Right atrium auricular region (tissue), 2 donors: ENCODE data around the gene EPS8L1. TPM values are rescaled to one million over a fixed set of nuclear protein-coding genes. Genes with fewer than 3 reads are reported as not detected.
"Not testable (repeated sequence)": the region's sequence is repeated elsewhere in the genome, so short reads cannot be mapped to it uniquely, and the experiment has no call there.

Experiments
- DNase-seq: peaks from one replicate; pipeline ENCODE4 v3.0.0-alpha.2; 2019; ENCODE audit warnings: low spot score
- H3K27ac ChIP-seq, 2 donors: fragments of 200-600 bp; sonication (generic); 1 replicate in 1 of 2; 2 replicates in 1 of 2; pipeline ENCODE4 v1.5.1; 2016 to 2019
- H3K27me3 ChIP-seq, 2 donors: fragments of 200-600 bp; sonication (generic); one replicate each; pipeline versions ENCODE4 v1.5.1 to v1.6.0; 2017 to 2019
- H3K36me3 ChIP-seq: fragments of 200-600 bp; sonication (generic); one replicate; pipeline ENCODE4 v1.5.1; 2016
- H3K4me1 ChIP-seq, 2 donors: fragments of 200-600 bp; sonication (generic); one replicate each; pipeline versions ENCODE4 v1.5.1 to v1.6.0; 2017 to 2019
- H3K4me3 ChIP-seq, 2 donors: fragments of 200-600 bp; sonication (generic); 1 replicate in 1 of 2; 2 replicates in 1 of 2; pipeline ENCODE4 v1.5.1; 2017 to 2019; ENCODE audit warnings: mild to moderate bottlenecking in 1 of 2, moderate library complexity in 1 of 2
- H3K9me3 ChIP-seq, 2 donors: fragments of 200-600 bp; sonication (generic); one replicate each; pipeline ENCODE4 v1.5.1; 2019
- total RNA-seq, 2 donors: library from RNA; depleted of rRNA; stranded (reverse); fragments of >200 nt; gene quantifications; one replicate each; pipeline ENCODE4 v1.1.0, GENCODE V29; 2016
- TF ChIP-seq, protein P1 (sequence below), 2 donors: fragments of 200-600 bp; sonication (generic); IDR thresholded peaks; one replicate each; pipeline ENCODE4 v1.5.1; 2019; ENCODE audit warnings: antibody characterized with exemption in 2 of 2

EPS8L1 gene
- 10 to 100 TPM in 1 of 2 donors, 1 to 10 TPM in 1; 6.7 to 13.8 TPM for total RNA-seq

DNA sequence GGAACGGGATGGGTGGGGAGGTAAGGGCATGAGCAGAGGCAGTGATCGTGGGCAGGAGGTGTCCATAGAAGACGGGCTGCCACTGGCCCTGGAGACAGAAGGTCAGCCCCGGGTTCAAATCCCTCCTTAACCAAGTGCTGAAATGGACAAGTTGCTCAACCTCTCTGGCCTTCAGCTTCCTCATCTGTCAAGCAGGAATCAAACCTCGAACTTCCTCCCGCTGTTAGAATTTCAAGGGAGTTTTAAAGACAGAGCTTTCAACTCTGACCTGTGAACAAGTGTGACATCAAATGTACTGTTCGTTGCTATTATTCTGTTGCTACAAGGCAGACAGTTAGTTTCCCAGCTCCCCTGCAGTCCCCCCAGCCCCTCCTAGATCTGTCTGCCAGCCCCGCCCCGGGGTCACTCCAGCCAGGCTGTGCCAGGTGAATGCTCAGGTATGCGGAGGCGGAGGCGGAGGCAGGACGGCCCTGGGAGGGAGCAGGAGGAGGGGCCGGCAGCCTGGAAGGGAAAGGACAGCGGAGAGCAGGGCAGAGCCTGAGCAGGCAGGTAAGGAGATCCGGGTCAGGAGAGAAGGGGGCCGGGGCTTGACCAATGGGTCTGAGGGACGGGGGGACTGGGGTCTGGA, at the start of gene EPS8L1:
Gene EPS8L1 (plus strand): TSS at position 499 of the 628 bp plus-strand sequence. CDS start 576 bp downstream, outside the sequence.
- Histone ChIP-seq H3K27ac (no peak within 1 kb of the TSS), H3K4me1 (peaks cover 0 to 8% of the 10 kb centered on the region in 2 donors), H3K27me3 (peaks cover 0 to 10% of the 10 kb centered on the region in 2 donors), H3K4me3 (no peak within 1 kb of the TSS), H3K9me3 (peaks cover 0 to 10% of the 10 kb centered on the region in 2 donors), H3K36me3 (no peaks in the 10 kb centered on the region)
- TF ChIP-seq, protein P1, sequence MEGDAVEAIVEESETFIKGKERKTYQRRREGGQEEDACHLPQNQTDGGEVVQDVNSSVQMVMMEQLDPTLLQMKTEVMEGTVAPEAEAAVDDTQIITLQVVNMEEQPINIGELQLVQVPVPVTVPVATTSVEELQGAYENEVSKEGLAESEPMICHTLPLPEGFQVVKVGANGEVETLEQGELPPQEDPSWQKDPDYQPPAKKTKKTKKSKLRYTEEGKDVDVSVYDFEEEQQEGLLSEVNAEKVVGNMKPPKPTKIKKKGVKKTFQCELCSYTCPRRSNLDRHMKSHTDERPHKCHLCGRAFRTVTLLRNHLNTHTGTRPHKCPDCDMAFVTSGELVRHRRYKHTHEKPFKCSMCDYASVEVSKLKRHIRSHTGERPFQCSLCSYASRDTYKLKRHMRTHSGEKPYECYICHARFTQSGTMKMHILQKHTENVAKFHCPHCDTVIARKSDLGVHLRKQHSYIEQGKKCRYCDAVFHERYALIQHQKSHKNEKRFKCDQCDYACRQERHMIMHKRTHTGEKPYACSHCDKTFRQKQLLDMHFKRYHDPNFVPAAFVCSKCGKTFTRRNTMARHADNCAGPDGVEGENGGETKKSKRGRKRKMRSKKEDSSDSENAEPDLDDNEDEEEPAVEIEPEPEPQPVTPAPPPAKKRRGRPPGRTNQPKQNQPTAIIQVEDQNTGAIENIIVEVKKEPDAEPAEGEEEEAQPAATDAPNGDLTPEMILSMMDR (IDR thresholded peaks at IDR 0.05): no peak
- no peak for DNase-seq

DNA sequence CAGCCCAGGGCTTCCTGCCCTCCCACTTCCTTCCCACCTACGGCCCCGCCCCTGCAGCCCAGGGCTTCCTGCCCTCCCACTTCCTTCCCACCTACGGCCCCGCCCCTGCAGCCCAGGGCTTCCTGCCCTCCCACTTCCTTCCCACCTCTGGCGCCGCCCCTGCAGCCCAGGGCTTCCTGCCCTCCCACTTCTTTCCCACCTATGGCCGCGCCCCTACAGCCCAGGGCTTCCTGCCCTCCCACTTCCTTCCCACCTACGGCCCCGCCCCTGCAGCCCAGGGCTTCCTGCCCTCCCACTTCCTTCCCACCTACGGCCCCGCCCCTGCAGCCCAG, 48.6 kb upstream of the EPS8L1 start:
- H3K27ac ChIP-seq, H3K9me3 ChIP-seq, H3K4me1 ChIP-seq, H3K4me3 ChIP-seq, H3K36me3 ChIP-seq, H3K27me3 ChIP-seq, DNase-seq: not testable (repeated sequence)

DNA sequence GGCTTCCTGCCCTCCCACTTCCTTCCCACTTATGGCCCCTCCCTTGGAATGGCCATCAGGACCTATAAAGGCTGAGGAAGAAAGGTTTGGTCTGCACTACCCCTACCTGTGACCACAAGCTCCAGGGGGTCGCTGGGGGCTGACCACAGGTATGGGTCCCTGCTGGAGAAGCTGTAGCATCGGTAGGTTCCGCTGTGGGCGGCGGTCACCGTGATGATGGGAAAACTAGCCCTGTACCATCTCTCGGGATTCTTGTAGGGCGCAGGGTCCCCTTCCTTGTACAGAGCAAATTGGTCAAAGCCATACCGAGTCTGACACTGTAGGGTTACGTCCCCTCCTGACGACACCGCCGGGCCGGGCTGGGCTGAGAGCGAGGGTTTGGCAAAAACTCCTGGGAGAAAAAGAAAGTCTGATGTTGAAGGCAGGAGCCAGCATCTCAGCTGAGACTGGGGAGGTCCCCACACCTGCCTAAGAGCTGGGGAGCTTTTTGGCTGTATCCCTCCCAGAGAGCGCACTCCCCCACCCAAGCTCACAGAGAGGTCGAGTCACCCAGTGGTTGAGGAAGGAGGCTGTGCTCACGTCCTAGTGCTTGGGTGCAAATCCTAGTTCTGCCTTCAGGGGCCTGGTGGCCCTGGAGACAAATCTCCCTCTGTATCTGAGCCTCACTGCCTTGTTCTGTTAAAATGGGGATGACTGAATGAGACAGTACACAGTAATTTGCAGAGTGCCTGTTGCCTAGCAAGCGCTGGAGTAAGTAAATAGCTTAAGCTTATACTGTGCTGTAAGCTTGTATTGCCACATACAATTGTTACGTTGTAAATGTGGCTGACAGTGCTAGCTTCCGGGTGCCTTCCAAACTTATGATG, 48.0 kb upstream of the EPS8L1 start:
- Histone ChIP-seq H3K4me1 (no peaks in the 10 kb centered on the region), H3K27ac (no peak overlapping the region), H3K36me3 (no peaks in the 10 kb centered on the region), H3K4me3 (no peak overlapping the region), H3K9me3 (no peaks in the 10 kb centered on the region), H3K27me3 (no peaks in the 10 kb centered on the region)
- no peak for DNase-seq
- TF ChIP-seq, protein P1 (IDR thresholded peaks at IDR 0.05): no peak

- no peak overlapping the region for H3K27ac ChIP-seq
- H3K4me1 ChIP-seq: no peaks in the 10 kb centered on the region
- TF ChIP-seq, protein P1 (IDR thresholded peaks at IDR 0.05): no peak
- no peaks in the 10 kb centered on the region for H3K27me3 ChIP-seq
- no peak overlapping the region for H3K4me3 ChIP-seq
- no peaks in the 10 kb centered on the region for H3K9me3 ChIP-seq
- no peak for DNase-seq
- H3K36me3 ChIP-seq: no peaks in the 10 kb centered on the region
Observed at GRCh38 chr19:55028757-55029156, 46.9 kb upstream of the EPS8L1 start.

DNA sequence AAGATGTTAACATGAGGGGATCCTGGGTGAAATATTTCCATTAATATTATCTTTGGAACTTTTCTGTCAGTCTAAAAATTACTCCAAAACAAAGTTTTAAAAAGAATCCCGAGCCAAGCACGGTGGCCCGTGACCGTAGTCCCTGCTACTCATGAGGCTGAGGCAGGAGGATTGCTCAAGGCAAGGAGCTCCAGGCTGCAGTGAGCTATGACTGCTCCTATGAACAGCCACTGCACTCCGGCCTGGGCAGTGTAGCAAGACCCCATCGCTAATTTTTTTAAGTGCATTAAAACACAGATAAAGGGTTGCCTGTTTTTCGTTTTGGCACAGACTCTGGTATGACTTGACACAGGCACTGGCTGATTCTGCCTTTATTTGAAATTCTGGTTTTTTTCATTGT, 44.5 kb upstream of the EPS8L1 start:
- Histone ChIP-seq H3K27me3 (no peaks in the 10 kb centered on the region), H3K4me1 (no peaks in the 10 kb centered on the region), H3K36me3 (no peaks in the 10 kb centered on the region), H3K27ac (no peak overlapping the region), H3K9me3 (no peaks in the 10 kb centered on the region), H3K4me3 (no peak overlapping the region)
- no peak for DNase-seq
- TF ChIP-seq, protein P1 (IDR thresholded peaks at IDR 0.05): no peak

DNA sequence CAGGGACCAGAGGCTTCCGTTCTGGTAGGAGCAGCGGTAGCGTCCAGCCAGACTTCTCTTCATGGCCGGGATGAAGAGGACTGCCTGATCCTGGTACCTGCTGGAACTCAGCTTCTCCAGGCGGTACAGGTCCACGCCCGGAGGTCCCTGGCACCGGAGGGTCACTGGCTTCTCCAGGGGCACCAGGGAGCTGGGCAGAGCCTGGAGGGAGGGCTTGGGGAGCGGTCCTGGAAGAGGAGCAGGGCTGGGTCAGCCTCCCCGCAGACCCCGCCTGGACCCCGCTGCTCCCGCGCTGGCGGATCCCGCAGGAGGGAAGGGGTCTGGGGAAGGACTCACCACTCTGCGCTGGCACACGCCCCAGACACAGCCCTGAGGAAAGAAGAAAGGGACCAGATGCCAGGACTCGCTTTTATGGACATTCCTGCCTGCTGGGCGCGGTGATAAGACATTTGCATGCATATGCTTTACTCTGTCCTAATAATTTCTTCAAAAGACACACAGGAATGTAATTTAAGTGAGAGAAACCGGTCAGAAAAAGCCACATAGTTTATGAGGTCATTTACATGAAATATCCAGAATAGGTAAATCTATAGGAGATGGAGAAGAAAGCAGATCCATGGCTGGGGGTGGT, 43.4 kb upstream of the EPS8L1 start:
- Histone ChIP-seq H3K4me3 (no peak overlapping the region), H3K27ac (no peak overlapping the region), H3K27me3 (no peaks in the 10 kb centered on the region), H3K36me3 (no peaks in the 10 kb centered on the region), H3K9me3 (no peaks in the 10 kb centered on the region), H3K4me1 (no peaks in the 10 kb centered on the region)
- TF ChIP-seq, protein P1 (IDR thresholded peaks at IDR 0.05): no peak
- DNase-seq: no peak

- H3K36me3 ChIP-seq, H3K27me3 ChIP-seq, DNase-seq, H3K4me1 ChIP-seq, H3K27ac ChIP-seq, H3K4me3 ChIP-seq, H3K9me3 ChIP-seq: not testable (repeated sequence)
Observed at GRCh38 chr19:55032976-55033643, 42.6 kb upstream of the EPS8L1 start.
